Activated T-helper 1 cell treated with anti-CD3 and anti-CD28 coated beads, Interleukin-12 subunit alpha, Interleukin-12 subunit beta, Interleukin-2, Interleukin-4 antibody, amounts not matched to agents 30 ng/mL and 10 ng/mL and 1 ng/mL, durations not matched to agents 14 hours and 24 hours and 36 hours (primary cell): ENCODE results near the gene PTPA. TPM values are rescaled to one million over a fixed set of nuclear protein-coding genes. Genes with fewer than 3 reads are reported as not detected.
"Not testable (repeated sequence)": the region's sequence is repeated elsewhere in the genome, so short reads cannot be mapped to it uniquely, and the experiment has no call there.

Experiments
- DNase-seq: peaks from one replicate; pipeline ENCODE4 v3.0.0; 2021; ENCODE audit warnings: low spot score
- H3K27ac Mint-ChIP-seq: one replicate; pipeline ENCODE4 v1.8.0; 2021; ENCODE audit warnings: mild to moderate bottlenecking, mixed read lengths
- H3K27me3 Mint-ChIP-seq: one replicate; pipeline ENCODE4 v1.8.0; 2022; ENCODE audit warnings: mild to moderate bottlenecking, moderate library complexity, mixed read lengths; ENCODE audit not compliant: insufficient read depth
- H3K36me3 Mint-ChIP-seq: one replicate; pipeline ENCODE4 v1.8.0; 2021; ENCODE audit warnings: low read depth, mixed read lengths
- H3K4me1 Mint-ChIP-seq: one replicate; pipeline ENCODE4 v1.8.0; 2021; ENCODE audit warnings: low read depth, mixed read lengths
- H3K4me3 Mint-ChIP-seq: one replicate; pipeline ENCODE4 v1.8.0; 2021; ENCODE audit warnings: mild to moderate bottlenecking, moderate library complexity, mixed read lengths
- H3K9me3 Mint-ChIP-seq: one replicate; pipeline ENCODE4 v1.8.0; 2021; ENCODE audit warnings: mixed read lengths
- intact Hi-C: fragments of 100-400 bp; cut with micrococcal nuclease; formaldehyde crosslinking; loops from one replicate; pipeline ENCODE4 v1.15.1; 2024
- total RNA-seq: library from RNA; stranded (reverse); gene quantifications from 2 replicates; pipeline ENCODE4 v1.2.3, GENCODE V29; 2022

PTPA gene
- total RNA-seq, 1 donor from 2014 or later, result 114 TPM

DNA sequence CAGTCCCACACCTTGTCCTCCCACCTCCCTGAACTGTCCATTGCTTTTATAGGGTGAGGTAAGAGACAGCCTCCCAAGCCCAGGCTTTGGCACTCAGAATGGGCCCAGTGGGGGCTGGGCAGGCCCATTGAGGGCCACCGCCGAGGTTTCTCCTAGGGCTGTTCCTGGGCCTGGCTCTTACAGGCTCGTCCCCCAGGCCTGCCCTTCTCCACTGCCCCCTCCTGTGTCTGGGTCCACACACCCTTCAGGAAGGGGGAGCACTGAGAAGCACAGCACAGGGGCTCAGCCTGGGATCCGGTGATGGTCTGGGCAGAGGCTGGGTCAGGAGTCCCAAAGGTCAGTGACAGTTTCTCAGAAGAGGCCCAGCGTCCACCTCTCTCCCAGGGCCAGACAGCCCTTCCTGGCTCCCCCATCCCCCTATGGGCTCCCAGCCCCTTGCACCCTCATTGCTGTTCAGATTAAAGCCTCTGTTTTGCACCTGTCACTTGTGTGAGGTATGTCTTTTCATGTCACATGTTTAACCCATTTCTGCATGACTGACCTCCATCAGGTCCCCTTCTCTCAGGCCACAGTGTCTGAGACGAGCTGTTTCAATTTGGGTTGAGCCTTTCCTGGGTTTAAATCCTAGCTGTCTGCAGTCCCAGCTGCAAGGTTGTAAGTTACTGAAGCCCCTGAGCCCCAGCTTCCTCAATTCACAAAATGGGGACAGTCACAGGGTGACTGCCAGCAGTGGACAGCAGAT, 37.4 kb downstream of the PTPA start:
- intact Hi-C loops, result no loop called here
- peaks cover 12% of the 10 kb centered on the region for H3K36me3 Mint-ChIP-seq
- no peak for DNase-seq
- H3K27me3 Mint-ChIP-seq, result no peaks in the 10 kb centered on the region
- H3K27ac Mint-ChIP-seq, result no peak overlapping the region
- H3K4me3 Mint-ChIP-seq, result no peak overlapping the region
- H3K4me1 Mint-ChIP-seq, result no peaks in the 10 kb centered on the region
- no peaks in the 10 kb centered on the region for H3K9me3 Mint-ChIP-seq

- Mint-ChIP-seq H3K36me3 (peaks cover 9% of the 10 kb centered on the region), H3K27me3 (no peaks in the 10 kb centered on the region), H3K4me1 (no peaks in the 10 kb centered on the region), H3K27ac (peak overlapping the region; percentile 3), H3K9me3 (no peaks in the 10 kb centered on the region), H3K4me3 (no peak overlapping the region)
- intact Hi-C loops, result no loop called here
- no peak for DNase-seq
These were observed 38.2 kb downstream of the PTPA start for GRCh38 chr9:129149442-129149841.

DNA sequence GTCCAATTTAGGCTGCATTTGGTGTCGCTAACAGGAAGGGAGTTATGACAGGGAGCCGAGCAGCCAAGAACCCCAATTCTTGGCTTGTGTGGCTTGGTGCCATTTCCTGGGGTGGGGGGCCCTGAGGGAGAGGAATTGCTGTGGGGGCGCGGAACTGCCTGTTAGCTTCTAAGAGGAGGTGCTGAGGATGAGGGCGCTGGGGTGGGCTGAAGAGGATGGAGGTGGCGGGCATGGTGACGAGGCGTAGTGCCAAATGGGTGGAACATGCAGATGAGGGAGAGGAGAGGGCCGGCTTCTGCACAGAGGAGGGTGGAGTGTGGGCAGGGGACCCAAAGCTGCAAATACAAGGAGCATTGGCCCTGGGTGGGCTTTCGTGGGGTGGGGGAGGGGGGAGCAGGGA, 38.9 kb downstream of the PTPA start:
- no peak overlapping the region for H3K4me3 Mint-ChIP-seq
- no peak for DNase-seq
- no peaks in the 10 kb centered on the region for H3K27me3 Mint-ChIP-seq
- intact Hi-C loops, result no loop called here
- peaks cover 9% of the 10 kb centered on the region for H3K36me3 Mint-ChIP-seq
- H3K27ac Mint-ChIP-seq, result no peak overlapping the region
- no peaks in the 10 kb centered on the region for H3K4me1 Mint-ChIP-seq
- H3K9me3 Mint-ChIP-seq, result no peaks in the 10 kb centered on the region

DNA sequence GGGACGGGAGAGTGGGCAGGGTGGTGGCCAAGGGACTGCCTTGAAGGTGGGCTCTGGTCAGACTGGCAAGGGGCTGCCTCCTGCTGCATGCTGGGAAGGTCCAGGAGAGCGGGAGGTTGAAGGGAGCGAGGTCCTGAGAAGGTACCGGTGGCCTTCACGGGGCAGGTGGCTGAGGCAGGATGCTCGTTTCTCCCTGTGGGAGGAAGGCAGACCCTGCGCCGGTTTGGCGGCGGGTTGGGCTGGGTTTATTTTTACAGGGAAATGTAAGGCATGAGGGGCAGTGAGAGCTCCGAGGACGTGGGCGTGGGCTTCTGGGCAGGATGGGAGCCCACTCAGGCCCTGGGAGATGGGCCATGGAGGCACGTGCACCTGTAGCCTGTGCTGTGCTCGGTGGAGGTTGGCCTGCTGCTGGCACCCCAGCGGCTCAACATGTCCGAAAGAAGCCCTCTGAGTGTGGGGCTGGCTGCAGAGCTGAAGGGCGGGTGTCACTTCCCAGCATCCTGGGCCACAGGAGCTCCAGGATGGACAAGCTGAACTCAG, 39.5 kb downstream of the PTPA start:
- no peak for DNase-seq
- H3K27me3 Mint-ChIP-seq, result no peaks in the 10 kb centered on the region

DNA sequence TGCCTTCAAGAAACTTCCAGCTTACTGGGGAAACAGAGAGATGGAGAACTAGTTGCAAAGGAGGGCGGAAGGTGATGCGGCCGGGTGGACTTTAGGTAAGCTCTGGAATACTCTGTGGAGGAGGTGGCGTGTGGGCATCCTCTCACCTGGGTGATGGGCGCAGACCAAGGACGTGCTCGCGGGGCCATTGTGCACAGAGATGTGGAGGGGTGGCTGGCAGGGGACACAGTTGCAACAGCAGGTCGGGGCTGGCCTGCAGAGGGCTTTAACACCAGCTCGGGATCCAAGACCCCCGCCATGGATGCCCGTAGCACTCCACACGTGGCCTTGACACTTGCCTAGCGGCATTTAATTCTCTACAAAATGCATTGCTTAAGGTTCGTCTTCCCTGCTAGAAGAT, 40.3 kb downstream of the PTPA start:
- DNase-seq, result no peak
- intact Hi-C loops, result no loop called here
- Mint-ChIP-seq H3K36me3 (peaks cover 6% of the 10 kb centered on the region), H3K27me3 (no peaks in the 10 kb centered on the region), H3K4me1 (no peaks in the 10 kb centered on the region), H3K9me3 (no peaks in the 10 kb centered on the region), H3K4me3 (no peak overlapping the region), H3K27ac (no peak overlapping the region)

More for the DNA sequence above, 39.5 kb downstream of the PTPA start:
- Mint-ChIP-seq H3K36me3 (peaks cover 9% of the 10 kb centered on the region), H3K27ac (no peak overlapping the region), H3K4me3 (no peak overlapping the region), H3K4me1 (no peaks in the 10 kb centered on the region), H3K9me3 (no peaks in the 10 kb centered on the region)
- intact Hi-C loops, result no loop called here

DNA sequence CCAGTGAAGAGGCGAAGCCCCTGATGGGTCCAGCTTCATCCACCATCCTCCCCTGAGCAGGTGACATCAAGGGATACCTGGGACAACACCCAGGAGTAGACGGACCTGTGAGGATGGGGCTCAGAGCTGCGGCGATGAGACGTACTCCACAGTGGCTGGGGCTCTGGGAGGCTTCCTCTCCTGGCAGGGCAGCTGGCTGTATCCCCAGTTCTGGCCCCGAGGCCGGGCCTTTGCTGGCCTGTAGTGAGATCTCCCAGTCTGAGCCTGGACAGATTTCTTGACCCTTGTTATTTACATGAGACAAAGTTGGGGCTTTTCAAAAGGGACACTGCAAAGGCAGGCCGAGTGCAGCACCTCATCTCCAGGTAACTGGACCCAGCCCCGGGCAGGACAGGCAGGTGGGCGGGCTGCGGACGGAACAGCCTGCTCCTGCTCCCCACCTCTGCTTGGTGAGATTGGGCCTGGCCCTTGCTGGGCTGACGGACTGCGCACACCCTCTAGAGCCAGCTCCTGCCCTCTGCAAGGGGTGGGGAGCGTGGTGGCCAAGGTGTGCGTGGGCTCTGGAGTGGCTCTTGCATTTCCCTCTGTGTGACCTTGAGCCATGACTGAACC, 43.8 kb downstream of the PTPA start:
- Mint-ChIP-seq H3K27me3 (no peaks in the 10 kb centered on the region), H3K27ac (no peak overlapping the region), H3K4me1 (no peaks in the 10 kb centered on the region), H3K9me3 (no peaks in the 10 kb centered on the region), H3K4me3 (no peak overlapping the region), H3K36me3 (peaks cover 4% of the 10 kb centered on the region)
- no peak for DNase-seq
- intact Hi-C loops, result no loop called here

DNA sequence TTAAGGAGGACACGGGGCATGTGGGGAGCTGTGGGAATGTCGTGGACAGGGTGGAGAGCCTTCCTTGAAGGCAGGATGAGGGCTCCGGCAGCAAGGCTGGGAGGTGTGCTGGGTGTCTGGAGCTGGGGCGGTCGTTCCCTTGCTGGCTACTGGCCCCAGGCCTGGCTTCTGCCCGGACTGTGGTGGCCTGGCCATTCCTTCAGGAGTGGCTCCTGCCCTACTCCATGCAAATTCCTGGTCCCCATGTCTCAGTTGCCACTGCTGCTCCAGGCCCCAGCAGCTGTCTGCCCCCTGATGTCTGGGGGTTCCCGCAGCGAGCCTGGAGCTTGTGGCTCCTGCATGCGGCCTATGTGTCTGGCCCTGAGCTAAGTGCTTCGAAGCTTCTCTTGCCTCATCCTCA, 44.9 kb downstream of the PTPA start:
- Mint-ChIP-seq H3K4me3 (no peak overlapping the region), H3K9me3 (no peaks in the 10 kb centered on the region), H3K27ac (no peak overlapping the region), H3K27me3 (no peaks in the 10 kb centered on the region), H3K4me1 (no peaks in the 10 kb centered on the region), H3K36me3 (peaks cover 4% of the 10 kb centered on the region)
- intact Hi-C loops, result no loop called here
- no peak for DNase-seq

DNA sequence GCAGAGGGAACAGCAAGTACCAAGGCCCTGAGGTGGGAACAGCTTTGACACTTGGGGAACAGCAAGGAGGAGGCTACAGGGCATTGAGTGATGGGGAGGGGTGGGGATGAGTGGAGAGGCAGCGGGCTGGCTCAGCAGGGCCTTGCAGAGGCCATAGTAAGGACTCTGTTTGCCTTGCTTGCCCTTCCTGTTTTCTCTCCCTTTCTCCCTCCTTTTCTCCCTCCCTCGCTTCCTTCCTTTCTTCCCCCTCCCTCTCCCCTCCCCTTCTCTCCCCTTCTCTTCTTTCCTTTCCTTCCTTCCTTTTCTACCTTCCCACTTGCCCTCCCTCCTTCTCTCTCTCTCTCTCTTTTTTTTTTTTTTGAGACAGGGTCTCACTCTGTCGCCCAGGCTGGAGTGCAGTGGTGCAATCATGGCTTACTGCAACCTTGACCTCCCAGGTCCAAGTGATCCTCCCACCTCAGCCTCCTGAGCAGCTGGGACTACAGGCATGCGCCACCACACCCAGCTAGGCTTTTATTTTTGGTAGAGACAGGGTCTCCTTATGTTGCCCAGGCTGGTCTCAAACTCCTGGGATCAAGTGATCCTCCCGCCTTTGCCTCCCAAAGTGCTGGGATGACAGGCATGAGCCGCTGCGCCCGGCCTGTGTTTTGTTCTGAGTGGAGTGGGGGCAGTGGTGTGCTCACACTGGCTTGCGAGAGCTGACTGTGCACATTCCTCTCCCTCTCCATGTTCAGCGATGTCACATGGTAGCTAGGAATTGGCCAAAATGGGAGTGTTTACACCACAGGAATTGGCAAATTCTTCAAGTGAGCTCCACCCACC, 49.7 kb downstream of the PTPA start:
- Mint-ChIP-seq H3K36me3 (no peaks in the 10 kb centered on the region), H3K4me1 (no peaks in the 10 kb centered on the region), H3K4me3 (no peak overlapping the region), H3K27me3 (no peaks in the 10 kb centered on the region), H3K9me3 (no peaks in the 10 kb centered on the region), H3K27ac (no peak overlapping the region)
- no peak for DNase-seq
- intact Hi-C loops, result no loop called here

DNA sequence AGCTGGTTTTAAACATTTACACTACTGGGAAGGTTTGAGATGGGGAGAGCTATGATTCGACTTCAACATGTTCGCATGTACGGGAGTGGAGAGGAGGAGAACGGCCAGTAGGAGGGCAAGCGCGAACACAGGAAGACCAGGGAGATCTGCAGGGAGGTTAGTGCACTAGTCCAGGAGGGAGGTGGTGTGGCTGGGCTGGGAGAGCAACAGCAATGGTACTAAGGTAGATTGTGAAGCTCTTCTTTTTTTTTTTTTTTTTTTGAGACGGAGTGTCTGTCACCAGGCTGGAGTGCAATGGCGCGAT, 50.3 kb downstream of the PTPA start:
- Mint-ChIP-seq H3K9me3 (no peaks in the 10 kb centered on the region), H3K27me3 (no peaks in the 10 kb centered on the region), H3K36me3 (no peaks in the 10 kb centered on the region), H3K27ac (no peak overlapping the region), H3K4me1 (no peaks in the 10 kb centered on the region), H3K4me3 (no peak overlapping the region)
- DNase-seq, result no peak
- intact Hi-C loops, result no loop called here

- Mint-ChIP-seq H3K36me3 (no peaks in the 10 kb centered on the region), H3K27ac (no peak overlapping the region), H3K4me3 (no peak overlapping the region)
These were observed 51.4 kb downstream of the PTPA start for GRCh38 chr9:129162497-129163197.

GRCh38 chr9:129163198-129163670, 52.0 kb downstream of the PTPA start:
- H3K4me3 Mint-ChIP-seq, H3K27ac Mint-ChIP-seq, H3K27me3 Mint-ChIP-seq, H3K36me3 Mint-ChIP-seq, intact Hi-C loops, DNase-seq, H3K9me3 Mint-ChIP-seq: not testable (repeated sequence)
- peaks cover 17% of the 10 kb centered on the region for H3K4me1 Mint-ChIP-seq

More at GRCh38 chr9:129162497-129163197, 51.4 kb downstream of the PTPA start:
- H3K27me3 Mint-ChIP-seq, result no peaks in the 10 kb centered on the region
- no peak for DNase-seq
- peaks cover 11% of the 10 kb centered on the region for H3K4me1 Mint-ChIP-seq
- H3K9me3 Mint-ChIP-seq, result no peaks in the 10 kb centered on the region
- intact Hi-C loops, result no loop called here

DNA sequence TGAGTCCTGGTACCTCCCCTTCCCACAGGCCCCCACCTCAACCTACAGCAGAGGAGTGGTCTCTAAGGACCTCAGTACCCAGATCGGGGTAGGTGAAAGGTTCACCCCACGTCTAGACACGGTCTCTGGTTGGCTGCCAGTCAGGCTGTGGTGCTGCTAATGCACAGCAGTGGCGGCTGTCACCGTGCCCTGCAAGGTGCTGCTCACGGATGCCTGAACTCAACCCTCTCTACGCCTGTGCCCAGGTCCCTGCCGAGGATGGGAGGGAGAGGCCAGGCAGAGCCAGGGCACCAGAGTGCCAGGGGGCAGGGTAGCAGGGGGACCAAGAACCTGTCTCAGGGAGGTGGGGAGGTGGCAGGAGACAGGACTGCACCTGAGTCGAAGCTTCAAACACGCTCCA, 52.5 kb downstream of the PTPA start:
- H3K4me3 Mint-ChIP-seq, result no peak overlapping the region
- no peak for DNase-seq
- no peaks in the 10 kb centered on the region for H3K27me3 Mint-ChIP-seq
- H3K36me3 Mint-ChIP-seq, result no peaks in the 10 kb centered on the region
- H3K4me1 Mint-ChIP-seq, result peaks cover 17% of the 10 kb centered on the region
- intact Hi-C loops, result no loop called here
- H3K9me3 Mint-ChIP-seq, result no peaks in the 10 kb centered on the region
- H3K27ac Mint-ChIP-seq, result no peak overlapping the region
